ENCODE measurements around the gene PITPNM1.
"Not testable (repeated sequence)": the region's sequence is repeated elsewhere in the genome, so short reads cannot be mapped to it uniquely, and the experiment has no call there.

PITPNM1 gene

GRCh38 chr11:67485873-67486361 is 19.2 kb downstream of the PITPNM1 start:
- peak; percentile 89 for DNase-seq

- DNase-seq, result peak; percentile 92
These were observed 20.3 kb downstream of the PITPNM1 start for GRCh38 chr11:67484847-67485311.

- DNase-seq, result peak; percentile 77
These were observed 21.1 kb downstream of the PITPNM1 start for GRCh38 chr11:67483831-67484665.

GRCh38 chr11:67482827-67483798 is 22.1 kb downstream of the PITPNM1 start, which contains the start of gene AIP:
Gene AIP (plus strand): TSS chr11:67483026. CDS start chr11:67483159, 133 bp downstream.
- peak; percentile 99 for DNase-seq

- DNase-seq, result no peak
These were observed 22.8 kb downstream of the PITPNM1 start for GRCh38 chr11:67482275-67482826.

GRCh38 chr11:67477344-67478050 is 27.7 kb downstream of the PITPNM1 start:
- not testable (repeated sequence) for DNase-seq

GRCh38 chr11:67476692-67477091 is 28.5 kb downstream of the PITPNM1 start:
- DNase-seq, result not testable (repeated sequence)

- no peak for DNase-seq
These were observed 32.3 kb downstream of the PITPNM1 start for GRCh38 chr11:67472882-67473281.

- no peak for DNase-seq
These were observed 34.7 kb downstream of the PITPNM1 start for GRCh38 chr11:67470337-67471002.

- DNase-seq, result no peak
These were observed 35.7 kb downstream of the PITPNM1 start for GRCh38 chr11:67469508-67469811.

- DNase-seq, result peak; percentile 97
These were observed 36.2 kb downstream of the PITPNM1 start, which contains the start of gene TMEM134 for GRCh38 chr11:67468759-67469507. Gene TMEM134 (minus strand): TSS chr11:67469251. CDS start chr11:67469192, 59 bp downstream.

GRCh38 chr11:67468456-67468758 is 36.8 kb downstream of the PITPNM1 start:
- no peak for DNase-seq

- DNase-seq, result no peak
These were observed 37.1 kb downstream of the PITPNM1 start for GRCh38 chr11:67468056-67468455.

GRCh38 chr11:67466962-67467771 is 38.0 kb downstream of the PITPNM1 start:
- DNase-seq, result no peak

- no peak for DNase-seq
These were observed 38.8 kb downstream of the PITPNM1 start for GRCh38 chr11:67466367-67466766.

- DNase-seq, result not testable (repeated sequence)
These were observed 39.6 kb downstream of the PITPNM1 start for GRCh38 chr11:67465530-67465929.

GRCh38 chr11:67465189-67465510 is 40.0 kb downstream of the PITPNM1 start:
- no peak for DNase-seq

GRCh38 chr11:67464411-67465188 is 40.6 kb downstream of the PITPNM1 start:
- peak; percentile 97 for DNase-seq

- DNase-seq, result no peak
These were observed 41.3 kb downstream of the PITPNM1 start for GRCh38 chr11:67463680-67464410.
